ENCODE results near the gene FAM13A.

FAM13A gene

DNA sequence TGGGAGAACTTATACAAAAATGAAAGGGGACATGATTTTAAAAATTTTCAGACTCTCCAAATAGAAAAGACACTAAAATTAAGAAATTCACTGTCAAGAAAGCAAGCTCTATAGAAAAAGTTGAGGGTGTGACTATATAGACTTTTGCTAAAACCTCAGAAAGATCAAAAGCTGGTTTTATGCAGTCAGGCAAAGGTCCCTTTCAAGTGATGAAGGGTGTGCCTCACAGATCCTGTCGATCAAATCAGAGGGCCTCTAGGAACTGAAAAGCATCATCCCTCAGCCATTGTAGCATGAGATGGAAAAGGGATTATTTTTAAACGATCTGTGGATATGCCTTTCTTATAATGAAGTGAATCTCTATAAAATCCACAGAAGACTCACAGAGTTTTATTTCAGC, 116.5 kb downstream of the FAM13A start:
- TF ChIP-seq, protein P1, sequence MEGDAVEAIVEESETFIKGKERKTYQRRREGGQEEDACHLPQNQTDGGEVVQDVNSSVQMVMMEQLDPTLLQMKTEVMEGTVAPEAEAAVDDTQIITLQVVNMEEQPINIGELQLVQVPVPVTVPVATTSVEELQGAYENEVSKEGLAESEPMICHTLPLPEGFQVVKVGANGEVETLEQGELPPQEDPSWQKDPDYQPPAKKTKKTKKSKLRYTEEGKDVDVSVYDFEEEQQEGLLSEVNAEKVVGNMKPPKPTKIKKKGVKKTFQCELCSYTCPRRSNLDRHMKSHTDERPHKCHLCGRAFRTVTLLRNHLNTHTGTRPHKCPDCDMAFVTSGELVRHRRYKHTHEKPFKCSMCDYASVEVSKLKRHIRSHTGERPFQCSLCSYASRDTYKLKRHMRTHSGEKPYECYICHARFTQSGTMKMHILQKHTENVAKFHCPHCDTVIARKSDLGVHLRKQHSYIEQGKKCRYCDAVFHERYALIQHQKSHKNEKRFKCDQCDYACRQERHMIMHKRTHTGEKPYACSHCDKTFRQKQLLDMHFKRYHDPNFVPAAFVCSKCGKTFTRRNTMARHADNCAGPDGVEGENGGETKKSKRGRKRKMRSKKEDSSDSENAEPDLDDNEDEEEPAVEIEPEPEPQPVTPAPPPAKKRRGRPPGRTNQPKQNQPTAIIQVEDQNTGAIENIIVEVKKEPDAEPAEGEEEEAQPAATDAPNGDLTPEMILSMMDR (IDR thresholded peaks at IDR 0.05; ENCODE audit: insufficient read depth, low read length, poor library complexity, severe bottlenecking) = no peak
- Histone ChIP-seq H3K4me3 (replicated peaks; ENCODE audit: low read depth, low read length) (no peak overlapping the region), H3K36me3 (ENCODE audit: control insufficient read depth, insufficient read depth, low read length) (no peaks in the 10 kb centered on the region), H3K27me3 (replicated peaks; ENCODE audit: control insufficient read depth, insufficient read depth, low read length) (no peaks in the 10 kb centered on the region)
- DNase-seq (ENCODE audit: extremely low read depth, insufficient read length) = no peak

DNA sequence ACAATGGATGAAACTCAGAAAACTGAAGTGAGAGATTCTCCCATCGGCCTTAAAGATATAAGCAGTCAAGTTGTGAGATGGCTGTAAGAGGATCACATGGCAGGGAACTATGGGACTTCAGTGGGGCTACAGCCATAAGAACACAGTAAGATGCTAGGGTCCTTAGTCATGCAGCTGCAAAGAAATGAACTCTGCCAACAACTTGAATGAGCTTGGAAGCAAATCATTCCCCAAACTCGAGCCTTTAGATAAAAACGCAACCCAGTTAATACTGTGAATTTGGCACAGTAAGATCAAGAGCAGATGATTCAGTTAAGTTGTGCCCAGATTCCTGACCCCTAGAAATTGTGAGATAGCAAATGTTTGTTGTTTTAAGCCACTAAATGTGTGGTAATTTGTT, 117.3 kb downstream of the FAM13A start:
- TF ChIP-seq, protein P1 (IDR thresholded peaks at IDR 0.05; ENCODE audit: insufficient read depth, low read length, poor library complexity, severe bottlenecking) = no peak
- H3K36me3 ChIP-seq (ENCODE audit: control insufficient read depth, insufficient read depth, low read length) = no peaks in the 10 kb centered on the region
- H3K4me3 ChIP-seq (replicated peaks; ENCODE audit: low read depth, low read length) = no peak overlapping the region
- DNase-seq (ENCODE audit: extremely low read depth, insufficient read length) = no peak
- no peaks in the 10 kb centered on the region for H3K27me3 ChIP-seq (replicated peaks; ENCODE audit: control insufficient read depth, insufficient read depth, low read length)

DNA sequence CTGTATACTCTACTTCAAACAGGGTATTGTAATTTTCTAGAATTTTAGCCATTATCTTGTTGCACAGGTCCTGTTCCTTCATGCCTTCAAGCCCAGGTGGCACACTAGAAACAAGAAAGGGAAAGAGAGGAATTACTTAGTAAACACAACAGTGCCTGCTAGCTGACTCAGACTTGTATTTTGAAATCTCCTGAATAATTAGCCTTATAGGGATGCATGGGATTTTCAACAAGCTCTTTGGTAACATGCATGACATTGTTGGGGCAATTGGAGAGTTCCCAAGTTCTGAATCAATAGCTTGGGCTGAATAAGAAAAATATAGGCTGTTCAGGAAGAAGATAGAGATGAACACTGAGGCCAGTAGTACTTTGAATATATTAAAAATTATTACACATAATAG, 118.8 kb downstream of the FAM13A start:
- Histone ChIP-seq H3K27me3 (replicated peaks; ENCODE audit: control insufficient read depth, insufficient read depth, low read length) (no peaks in the 10 kb centered on the region), H3K36me3 (ENCODE audit: control insufficient read depth, insufficient read depth, low read length) (no peaks in the 10 kb centered on the region), H3K4me3 (replicated peaks; ENCODE audit: low read depth, low read length) (no peak overlapping the region)
- TF ChIP-seq, protein P1 (IDR thresholded peaks at IDR 0.05; ENCODE audit: insufficient read depth, low read length, poor library complexity, severe bottlenecking) = no peak
- DNase-seq (ENCODE audit: extremely low read depth, insufficient read length) = no peak

DNA sequence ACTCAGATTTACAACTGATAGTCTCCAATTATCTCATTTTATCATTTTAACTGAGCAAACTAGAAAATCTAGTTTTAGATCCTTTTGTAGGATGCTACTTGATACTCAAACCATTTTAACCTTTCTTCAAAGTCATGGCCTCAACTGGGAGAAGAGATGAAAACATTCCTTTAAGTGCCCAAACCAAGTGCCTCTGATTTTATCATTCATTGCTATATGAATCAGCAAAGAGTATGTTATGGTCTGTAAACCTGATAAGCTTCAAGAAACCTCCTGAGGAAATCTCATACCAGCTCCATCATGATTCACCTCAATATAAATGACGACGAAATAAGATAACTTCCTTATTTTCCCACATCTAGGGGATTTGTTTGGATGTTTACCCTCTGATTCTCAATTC, 119.9 kb downstream of the FAM13A start:
- TF ChIP-seq, protein P1 (IDR thresholded peaks at IDR 0.05; ENCODE audit: insufficient read depth, low read length, poor library complexity, severe bottlenecking) = no peak
- no peaks in the 10 kb centered on the region for H3K36me3 ChIP-seq (ENCODE audit: control insufficient read depth, insufficient read depth, low read length)
- no peaks in the 10 kb centered on the region for H3K27me3 ChIP-seq (replicated peaks; ENCODE audit: control insufficient read depth, insufficient read depth, low read length)
- no peak for DNase-seq (ENCODE audit: extremely low read depth, insufficient read length)
- no peak overlapping the region for H3K4me3 ChIP-seq (replicated peaks; ENCODE audit: low read depth, low read length)

DNA sequence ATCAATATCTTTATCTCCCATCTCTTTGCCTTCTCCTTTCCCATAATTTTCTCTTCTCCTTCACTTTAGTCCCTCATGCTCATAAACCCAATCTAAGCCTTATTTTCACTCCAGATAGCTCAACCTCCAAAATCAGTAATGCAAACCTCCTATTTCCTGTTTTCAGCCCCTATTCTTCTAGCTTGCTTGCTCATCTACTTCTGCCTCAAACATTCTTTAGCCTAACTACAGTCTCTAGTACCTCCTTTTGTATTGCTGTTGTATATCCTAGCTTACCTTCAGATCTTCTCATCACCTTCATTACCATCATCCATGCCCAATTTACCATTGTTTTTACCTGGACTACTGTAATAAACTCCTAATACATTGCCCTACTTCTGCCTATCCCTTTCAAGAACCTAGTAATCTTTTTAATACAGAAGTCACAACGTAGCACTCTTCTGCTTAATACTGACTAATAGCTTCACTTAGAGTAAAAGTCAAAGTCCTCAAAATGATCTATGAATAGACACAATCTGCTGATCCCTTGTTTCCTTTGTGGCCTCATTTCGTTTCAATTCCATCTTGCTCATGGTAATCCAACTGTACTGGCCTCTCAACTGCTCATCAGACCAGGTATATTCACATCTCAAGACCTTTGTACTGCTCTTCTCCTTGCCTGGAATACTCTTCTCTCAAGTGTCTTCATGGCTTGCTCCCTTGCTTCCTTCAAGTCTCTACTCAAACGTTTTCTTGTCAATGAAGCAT, 123.4 kb downstream of the FAM13A start:
- no peaks in the 10 kb centered on the region for H3K27me3 ChIP-seq (replicated peaks; ENCODE audit: control insufficient read depth, insufficient read depth, low read length)
- DNase-seq (ENCODE audit: extremely low read depth, insufficient read length) = no peak
- TF ChIP-seq, protein P1 (IDR thresholded peaks at IDR 0.05; ENCODE audit: insufficient read depth, low read length, poor library complexity, severe bottlenecking) = no peak
- H3K36me3 ChIP-seq (ENCODE audit: control insufficient read depth, insufficient read depth, low read length) = no peaks in the 10 kb centered on the region
- no peak overlapping the region for H3K4me3 ChIP-seq (replicated peaks; ENCODE audit: low read depth, low read length)

DNA sequence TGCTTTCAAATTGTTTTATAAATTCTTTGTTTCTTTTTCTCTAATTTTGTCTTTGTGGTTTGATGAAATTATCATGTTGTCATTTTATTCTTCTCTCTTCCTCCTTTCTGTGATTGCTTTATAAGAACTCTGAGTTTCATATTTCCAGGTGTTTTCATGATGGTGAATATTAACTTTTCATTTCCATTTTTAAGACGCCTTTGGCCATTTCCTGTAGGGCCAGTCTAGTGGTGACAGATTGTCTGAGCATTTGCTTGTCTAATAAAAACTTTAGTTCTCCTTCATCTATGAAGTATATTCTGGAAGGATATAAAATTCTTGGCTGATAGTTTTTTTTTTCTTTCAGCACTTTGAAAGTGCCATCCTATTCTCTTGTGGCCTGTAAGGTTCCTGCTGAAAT, 128.1 kb downstream of the FAM13A start:
- H3K36me3 ChIP-seq (ENCODE audit: control insufficient read depth, insufficient read depth, low read length) = no peaks in the 10 kb centered on the region
- H3K4me3 ChIP-seq (replicated peaks; ENCODE audit: low read depth, low read length) = no peak overlapping the region
- H3K27me3 ChIP-seq (replicated peaks; ENCODE audit: control insufficient read depth, insufficient read depth, low read length) = no peaks in the 10 kb centered on the region
- TF ChIP-seq, protein P1 (IDR thresholded peaks at IDR 0.05; ENCODE audit: insufficient read depth, low read length, poor library complexity, severe bottlenecking) = no peak
- no peak for DNase-seq (ENCODE audit: extremely low read depth, insufficient read length)

Measured in GM06990 (cell line).